NCI-H1694 (cell line): ENCODE data around the gene HNF1A.
"Not testable (repeated sequence)": the region's sequence is repeated elsewhere in the genome, so short reads cannot be mapped to it uniquely, and the experiment has no call there.

ENCODE experiments used
- DNase-seq: peaks from one replicate; lab custom pipeline; 2025; lab: John Stamatoyannopoulos, UW

The HNF1A gene

GRCh38 chr12:120978296-120979219, at the start of gene HNF1A:
TSS of gene HNF1A (plus strand) at chr12:120978543. CDS start at chr12:120978769, 226 bp downstream.
- no peak for DNase-seq

- DNase-seq, result no peak
Observed at GRCh38 chr12:120928864-120929652, 49.3 kb upstream of the HNF1A start.

- no peak for DNase-seq
Observed at GRCh38 chr12:120930032-120930431, 48.3 kb upstream of the HNF1A start.

GRCh38 chr12:120932058-120932457, 46.3 kb upstream of the HNF1A start:
- DNase-seq, result no peak

GRCh38 chr12:120932956-120933526, 45.3 kb upstream of the HNF1A start:
- no peak for DNase-seq

GRCh38 chr12:120933786-120934185, 44.6 kb upstream of the HNF1A start:
- DNase-seq, result no peak

- DNase-seq, result no peak
Observed at GRCh38 chr12:120936197-120936596, 42.1 kb upstream of the HNF1A start.

- no peak for DNase-seq
Observed at GRCh38 chr12:120938496-120938895, 39.8 kb upstream of the HNF1A start.

GRCh38 chr12:120939523-120939922, 38.8 kb upstream of the HNF1A start:
- no peak for DNase-seq

- DNase-seq, result no peak
Observed at GRCh38 chr12:120940006-120940405, 38.3 kb upstream of the HNF1A start.

- no peak for DNase-seq
Observed at GRCh38 chr12:120940799-120941198, 37.5 kb upstream of the HNF1A start.

- DNase-seq, result no peak
Observed at GRCh38 chr12:120941412-120941811, 36.9 kb upstream of the HNF1A start.

GRCh38 chr12:120941846-120942405, 36.4 kb upstream of the HNF1A start:
- DNase-seq, result no peak

- DNase-seq, result no peak
Observed at GRCh38 chr12:120943482-120943881, 34.9 kb upstream of the HNF1A start.

GRCh38 chr12:120944645-120945217, 33.6 kb upstream of the HNF1A start:
- no peak for DNase-seq

GRCh38 chr12:120945516-120945915, 32.8 kb upstream of the HNF1A start:
- not testable (repeated sequence) for DNase-seq

- not testable (repeated sequence) for DNase-seq
Observed at GRCh38 chr12:120950260-120950799, 28.0 kb upstream of the HNF1A start.

GRCh38 chr12:120950807-120951206, 27.5 kb upstream of the HNF1A start:
- no peak for DNase-seq

- DNase-seq, result no peak
Observed at GRCh38 chr12:120955232-120955631, 23.1 kb upstream of the HNF1A start.

GRCh38 chr12:120956579-120957300, 21.6 kb upstream of the HNF1A start:
- DNase-seq, result no peak
